Fibroblast of lung (primary cell): ENCODE results near the gene PDE11A. TPM values are rescaled to one million over a fixed set of nuclear protein-coding genes. Genes with fewer than 3 reads are reported as not detected.
A peak's percentile ranks its signal among the peaks of the same experiment; 100 is the strongest.

Experiments used
- DNase-seq, 2 donors: peaks; one replicate each; pipeline versions ENCODE4 v3.0.0 to v3.0.0-alpha.2; 2010; ENCODE audit warnings: low read depth in 2 of 2
- H2AFZ ChIP-seq: 2 replicates; pipeline ENCODE4 v1.5.1; 2012; ENCODE audit warnings: low read length, control low read depth, inconsistent platforms
- H3K27ac ChIP-seq: 2 replicates; pipeline ENCODE4 v1.5.1; 2011; ENCODE audit warnings: low read length, control low read depth; ENCODE audit not compliant: insufficient read depth
- H3K27me3 ChIP-seq: 2 replicates; pipeline ENCODE4 v1.5.1; 2011; ENCODE audit warnings: mild to moderate bottlenecking, low read length; ENCODE audit not compliant: control insufficient read depth, insufficient read depth
- H3K36me3 ChIP-seq: 2 replicates; pipeline ENCODE4 v1.5.1; 2011; ENCODE audit warnings: low read length; ENCODE audit not compliant: control insufficient read depth, insufficient read depth
- H3K4me1 ChIP-seq: 2 replicates; pipeline ENCODE4 v1.5.1; 2011; ENCODE audit warnings: low read length; ENCODE audit not compliant: control insufficient read depth, insufficient read depth; ENCODE audit errors: extremely low read depth
- H3K4me2 ChIP-seq: 2 replicates; pipeline ENCODE4 v1.5.1; 2011; ENCODE audit warnings: low read length, control low read depth; ENCODE audit not compliant: insufficient read depth; ENCODE audit errors: extremely low read depth
- H3K4me3 ChIP-seq, 4 experiments: fragments of 200-600 bp in 1 of 4; sonication (generic) in 1 of 4; replicated peaks in 1 of 4; 2 replicates each; pipeline ENCODE4 v1.5.1; 2011 to 2016; ENCODE audit warnings: low read length in 4 of 4, low read depth in 3 of 4, mild to moderate bottlenecking in 3 of 4, control low read depth in 2 of 4, inconsistent platforms in 1 of 4, mixed read lengths in 1 of 4; ENCODE audit not compliant: insufficient read depth in 1 of 4; ENCODE audit errors: control extremely low read depth in 1 of 4
- H3K79me2 ChIP-seq: 2 replicates; pipeline ENCODE4 v1.5.1; 2012; ENCODE audit warnings: mild to moderate bottlenecking, low read length, inconsistent platforms; ENCODE audit not compliant: control insufficient read depth, insufficient read depth
- H3K9ac ChIP-seq: 2 replicates; pipeline ENCODE4 v1.5.1; 2011; ENCODE audit warnings: mild to moderate bottlenecking, low read length, control low read depth; ENCODE audit not compliant: insufficient read depth
- H3K9me3 ChIP-seq: 2 replicates; pipeline ENCODE4 v1.5.1; 2012; ENCODE audit warnings: low read depth, low read length; ENCODE audit not compliant: control insufficient read depth, insufficient read depth
- H4K20me1 ChIP-seq: 2 replicates; pipeline ENCODE4 v1.5.1; 2011; ENCODE audit warnings: low read length; ENCODE audit not compliant: control insufficient read depth, insufficient read depth; ENCODE audit errors: extremely low read depth
- EZH2 ChIP-seq: IDR thresholded peaks from 2 replicates; pipeline ENCODE4 v1.5.1; 2012; ENCODE audit warnings: low read length, control low read depth, mild to moderate bottlenecking; ENCODE audit errors: missing control alignments
- polyA plus RNA-seq, 2 donors: library from polyadenylated mRNA; depleted of rRNA in 1 of 2; stranded (reverse) in 1 of 2; unstranded in 1 of 2; fragments of >200 nt; gene quantifications; 2 replicates each; pipeline ENCODE4 v1.2.1, GENCODE V29; 2011 to 2012; ENCODE audit warnings: missing spikeins in 1 of 2
- total RNA-seq: library from RNA; depleted of rRNA; stranded (reverse); fragments of >200 nt; gene quantifications from 2 replicates; pipeline ENCODE4 v1.2.1, GENCODE V29; 2014
- TF ChIP-seq, protein P1 (sequence below), 2 donors: IDR thresholded peaks in 1 of 2; conservative IDR thresholded peaks in 1 of 2; 1 replicate in 1 of 2; 2 replicates in 1 of 2; pipeline ENCODE4 v1.5.1; 2011 to 2012; ENCODE audit warnings: low read length in 2 of 2, control low read depth in 1 of 2, inconsistent platforms in 1 of 2, low read depth in 1 of 2, mild to moderate bottlenecking in 1 of 2

PDE11A gene
- total and polyA plus RNA-seq, 2 donors (not counting 1 experiment from before 2014, with no cell fraction given), result 0.03 to 0.33 TPM

DNA sequence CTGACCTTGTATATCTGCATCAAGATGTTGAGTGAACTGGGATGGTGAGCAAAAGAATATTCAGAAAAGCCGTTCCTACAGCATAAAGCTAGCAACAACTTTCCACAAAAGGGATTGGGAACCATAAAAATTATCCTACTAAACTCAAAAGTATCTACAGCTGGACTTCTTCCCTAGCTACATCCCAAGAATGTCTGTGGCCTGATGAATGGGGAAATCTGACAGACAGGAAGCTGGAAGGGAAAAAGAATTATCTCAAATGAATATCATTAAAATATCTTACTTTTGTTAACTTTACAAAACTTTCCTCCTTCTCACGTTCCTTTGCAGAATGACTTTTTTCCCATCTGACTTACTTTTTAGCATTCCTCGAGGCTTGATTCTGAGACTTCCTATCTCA, 150.9 kb downstream of the PDE11A start:
- Histone ChIP-seq H3K27me3 (no peaks in the 10 kb centered on the region), H3K4me2 (no peak overlapping the region), H3K27ac (no peak overlapping the region), H3K9me3 (no peaks in the 10 kb centered on the region), H3K36me3 (no peaks in the 10 kb centered on the region), H3K4me3 (no peak overlapping the region), H2AFZ (no peak overlapping the region), H3K4me1 (no peaks in the 10 kb centered on the region), H3K9ac (no peak overlapping the region), H3K79me2 (no peaks in the 10 kb centered on the region), H4K20me1 (no peaks in the 10 kb centered on the region)
- DNase-seq, result peak in 1 of 2 donors; percentile 29
- TF ChIP-seq EZH2, result no peak
- TF ChIP-seq, protein P1, sequence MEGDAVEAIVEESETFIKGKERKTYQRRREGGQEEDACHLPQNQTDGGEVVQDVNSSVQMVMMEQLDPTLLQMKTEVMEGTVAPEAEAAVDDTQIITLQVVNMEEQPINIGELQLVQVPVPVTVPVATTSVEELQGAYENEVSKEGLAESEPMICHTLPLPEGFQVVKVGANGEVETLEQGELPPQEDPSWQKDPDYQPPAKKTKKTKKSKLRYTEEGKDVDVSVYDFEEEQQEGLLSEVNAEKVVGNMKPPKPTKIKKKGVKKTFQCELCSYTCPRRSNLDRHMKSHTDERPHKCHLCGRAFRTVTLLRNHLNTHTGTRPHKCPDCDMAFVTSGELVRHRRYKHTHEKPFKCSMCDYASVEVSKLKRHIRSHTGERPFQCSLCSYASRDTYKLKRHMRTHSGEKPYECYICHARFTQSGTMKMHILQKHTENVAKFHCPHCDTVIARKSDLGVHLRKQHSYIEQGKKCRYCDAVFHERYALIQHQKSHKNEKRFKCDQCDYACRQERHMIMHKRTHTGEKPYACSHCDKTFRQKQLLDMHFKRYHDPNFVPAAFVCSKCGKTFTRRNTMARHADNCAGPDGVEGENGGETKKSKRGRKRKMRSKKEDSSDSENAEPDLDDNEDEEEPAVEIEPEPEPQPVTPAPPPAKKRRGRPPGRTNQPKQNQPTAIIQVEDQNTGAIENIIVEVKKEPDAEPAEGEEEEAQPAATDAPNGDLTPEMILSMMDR (conservative IDR thresholded peaks at IDR 0.05 in 1 of 2, IDR thresholded peaks at IDR 0.05 in 1 of 2; ENCODE audit: low read depth in 1 of 2, low read length in 2 of 2), result no peak

DNA sequence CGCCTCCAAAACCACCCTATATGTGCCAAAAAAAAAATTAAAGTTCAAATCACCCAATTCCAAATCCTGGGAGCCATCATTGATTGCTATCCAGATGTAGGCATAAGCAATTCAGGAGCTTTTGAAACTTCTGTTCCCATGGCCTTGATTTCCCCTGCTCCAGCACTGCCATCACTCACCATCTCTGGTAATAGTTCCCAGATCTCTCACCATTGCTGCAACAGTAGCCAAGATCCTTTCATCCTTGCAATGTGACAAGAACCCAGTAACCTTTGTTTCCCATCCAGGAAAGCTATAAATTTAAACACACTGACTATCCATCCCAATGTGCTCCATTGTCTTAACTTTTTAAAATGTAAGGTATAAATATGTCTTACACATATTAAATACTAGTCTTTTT, 155.4 kb downstream of the PDE11A start:
- Histone ChIP-seq H3K9ac (no peak overlapping the region), H3K4me1 (no peaks in the 10 kb centered on the region), H3K79me2 (no peaks in the 10 kb centered on the region), H3K27ac (no peak overlapping the region), H2AFZ (no peak overlapping the region), H4K20me1 (no peaks in the 10 kb centered on the region), H3K27me3 (no peaks in the 10 kb centered on the region), H3K4me3 (no peak overlapping the region), H3K36me3 (no peaks in the 10 kb centered on the region), H3K9me3 (no peaks in the 10 kb centered on the region), H3K4me2 (no peak overlapping the region)
- DNase-seq, result no peak
- TF ChIP-seq EZH2, result no peak
- TF ChIP-seq, protein P1 (conservative IDR thresholded peaks at IDR 0.05 in 1 of 2, IDR thresholded peaks at IDR 0.05 in 1 of 2; ENCODE audit: low read depth in 1 of 2, low read length in 2 of 2), result no peak

DNA sequence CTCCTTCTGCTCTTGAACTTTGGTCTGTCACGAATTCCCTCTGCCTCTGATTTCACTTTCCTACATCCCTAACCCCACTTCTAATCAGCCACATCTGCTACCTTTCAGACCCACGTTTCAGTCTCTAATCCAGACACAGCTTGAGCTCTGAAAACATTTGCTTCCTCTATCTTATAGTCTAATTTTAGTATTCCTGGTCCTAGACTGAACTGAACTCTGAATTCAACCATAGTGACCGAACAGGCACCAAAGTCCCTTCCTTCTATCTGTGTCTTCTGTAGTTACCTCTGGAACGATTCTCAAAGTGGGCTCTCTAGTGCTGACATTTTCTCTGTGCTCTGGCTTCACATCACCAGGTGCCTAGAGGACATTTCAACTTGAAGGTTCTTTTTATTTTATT, 156.2 kb downstream of the PDE11A start:
- TF ChIP-seq, protein P1 (conservative IDR thresholded peaks at IDR 0.05 in 1 of 2, IDR thresholded peaks at IDR 0.05 in 1 of 2; ENCODE audit: low read depth in 1 of 2, low read length in 2 of 2), result no peak
- TF ChIP-seq EZH2, result no peak
- H3K4me3 ChIP-seq, result no peak overlapping the region
- no peak overlapping the region for H2AFZ ChIP-seq
- H3K4me1 ChIP-seq, result no peaks in the 10 kb centered on the region
- H3K9ac ChIP-seq, result no peak overlapping the region
- H3K36me3 ChIP-seq, result no peaks in the 10 kb centered on the region
- H3K79me2 ChIP-seq, result no peaks in the 10 kb centered on the region
- H3K4me2 ChIP-seq, result no peak overlapping the region
- no peaks in the 10 kb centered on the region for H3K9me3 ChIP-seq
- no peak overlapping the region for H3K27ac ChIP-seq
- no peak for DNase-seq
- H3K27me3 ChIP-seq, result no peaks in the 10 kb centered on the region
- no peaks in the 10 kb centered on the region for H4K20me1 ChIP-seq
